HCT116 (cell line): ENCODE measurements around the gene HDAC2. TPM values are rescaled to one million over a fixed set of nuclear protein-coding genes. Genes with fewer than 3 reads are reported as not detected.

ENCODE experiments used
- ATAC-seq: fragments of 200-7000 bp; cut with Tn5 transposase; 2 replicates; pipeline ENCODE4 v1.9.1; 2020; ENCODE audit warnings: mild to moderate bottlenecking, moderate library complexity
- BruUV-seq: library from RNA; stranded (reverse); fragments of 400-500 nt; replicated peaks from 2 replicates; lab custom pipeline; 2021; lab: Mats Ljungman, UMichigan
- CTCF ChIA-PET: fragments of 300-600 bp; sonication (Branson Sonifier 250); formaldehyde crosslinking; loops from one replicate; lab custom pipeline; 2021; ENCODE audit warnings: antibody characterized with exemption; lab: Charles Lee
- POLR2A ChIA-PET: fragments of 300-600, 350-600 bp; sonication (Branson Sonifier 250); formaldehyde crosslinking; loops from one replicate; lab custom pipeline; 2021; ENCODE audit warnings: antibody characterized with exemption; lab: Charles Lee
- RAD21 ChIA-PET, 2 experiments: fragments of 300-600 bp; sonication (Branson Sonifier 250); formaldehyde crosslinking; loops; one replicate each; lab custom pipeline; 2023; ENCODE audit warnings: low total read pairs in 2 of 2; ENCODE audit not compliant: uncharacterized antibody in 2 of 2, unreplicated experiment in 2 of 2, low non-redundant PET in 1 of 2; lab: Charles Lee
- DNase-seq: peaks from one replicate; pipeline ENCODE4 v3.0.0-alpha.2; 2010; ENCODE audit warnings: low read depth, low spot score
- H2AFZ ChIP-seq: fragments of 200-600 bp; shearing (Covaris generic), sonication (generic); 2 replicates; pipeline ENCODE4 v1.6.1; 2017; ENCODE audit warnings: low read depth, mixed run types, mixed read lengths, antibody characterized with exemption, low read length; ENCODE audit not compliant: poor library complexity, severe bottlenecking
- H3K27ac ChIP-seq: 2 replicates; pipeline ENCODE4 v1.5.1; 2012; ENCODE audit warnings: low read depth, low read length
- H3K27me3 ChIP-seq: fragments of 200-600 bp; sonication (generic); 2 replicates; pipeline ENCODE4 v1.6.1; 2016; ENCODE audit warnings: mixed run types, low read length, mixed read lengths; ENCODE audit not compliant: insufficient read depth
- H3K36me3 ChIP-seq, 2 experiments: fragments of 200-500 bp in 1 of 2; fragments of 200-600 bp in 1 of 2; sonication (Bioruptor generic) in 1 of 2; sonication (generic) in 1 of 2; 2 replicates each; pipeline versions ENCODE4 v1.5.1 to v1.6.1; 2014 to 2016; ENCODE audit warnings: low read length in 2 of 2, inconsistent platforms in 1 of 2, mixed read lengths in 1 of 2, mixed run types in 1 of 2; ENCODE audit not compliant: insufficient read depth in 2 of 2, control insufficient read depth in 1 of 2
- H3K4me1 ChIP-seq, 2 experiments: fragments of 200-600 bp in 1 of 2; sonication (generic) in 1 of 2; 2 replicates each; pipeline versions ENCODE4 v1.5.1 to v1.6.1; 2012 to 2017; ENCODE audit warnings: low read length in 2 of 2, inconsistent platforms in 1 of 2, mild to moderate bottlenecking in 1 of 2, mixed read lengths in 1 of 2, mixed run types in 1 of 2, moderate library complexity in 1 of 2; ENCODE audit not compliant: insufficient read depth in 2 of 2, control insufficient read depth in 1 of 2
- H3K4me2 ChIP-seq: fragments of 200-600 bp; sonication (generic); 2 replicates; pipeline ENCODE4 v1.6.1; 2017; ENCODE audit warnings: mixed run types, low read length, mixed read lengths
- H3K4me3 ChIP-seq, 2 experiments: fragments of 200-600 bp in 1 of 2; sonication (generic) in 1 of 2; replicated peaks in 1 of 2; 2 replicates each; pipeline ENCODE4 v1.5.1; 2011 to 2016; ENCODE audit warnings: low read length in 2 of 2, control low read depth in 1 of 2, low read depth in 1 of 2, mild to moderate bottlenecking in 1 of 2, mixed read lengths in 1 of 2, mixed run types in 1 of 2
- H3K79me2 ChIP-seq: fragments of 200-600 bp; sonication (generic); 2 replicates; pipeline ENCODE4 v1.6.1; 2017; ENCODE audit warnings: mild to moderate bottlenecking, mixed run types, low read length, moderate library complexity, mixed read lengths; ENCODE audit not compliant: insufficient read depth
- H3K9ac ChIP-seq: fragments of 200-600 bp; sonication (generic); 2 replicates; pipeline ENCODE4 v1.6.1; 2016; ENCODE audit warnings: low read length, mixed read lengths
- H3K9me2 ChIP-seq: fragments of 200-600 bp; sonication (generic), shearing (Covaris generic); 2 replicates; pipeline ENCODE4 v1.6.1; 2017; ENCODE audit warnings: mixed run types, mild to moderate bottlenecking, moderate library complexity; ENCODE audit not compliant: insufficient read depth
- H3K9me3 ChIP-seq, 2 experiments: fragments of 200-500 bp in 1 of 2; fragments of 200-600 bp in 1 of 2; sonication (Bioruptor generic) in 1 of 2; sonication (generic) in 1 of 2; 2 replicates each; pipeline ENCODE4 v1.6.1; 2014 to 2017; ENCODE audit warnings: low read length in 2 of 2, mixed read lengths in 2 of 2, inconsistent platforms in 1 of 2, low read depth in 1 of 2, mild to moderate bottlenecking in 1 of 2, mixed run types in 1 of 2, moderate library complexity in 1 of 2; ENCODE audit not compliant: control insufficient read depth in 1 of 2, insufficient read depth in 1 of 2
- H4K20me1 ChIP-seq: fragments of 200-600 bp; sonication (generic), shearing (Covaris generic); 2 replicates; pipeline ENCODE4 v1.6.1; 2017; ENCODE audit warnings: mixed run types, mild to moderate bottlenecking, moderate library complexity; ENCODE audit not compliant: insufficient read depth
- CBX3 ChIP-seq: IDR thresholded peaks from 2 replicates; pipeline ENCODE4 v1.6.1; 2012; ENCODE audit warnings: low read depth
- CEBPB ChIP-seq: IDR thresholded peaks from 2 replicates; pipeline ENCODE4 v1.6.1; 2012; ENCODE audit warnings: low read depth
- EGR1 ChIP-seq: IDR thresholded peaks from 2 replicates; pipeline ENCODE4 v1.6.1; 2012; ENCODE audit warnings: low read depth
- ELF1 ChIP-seq: IDR thresholded peaks from 2 replicates; pipeline ENCODE4 v1.6.1; 2012; ENCODE audit warnings: low read depth, borderline replicate concordance
- EZH2 ChIP-seq: fragments of 200-600 bp; sonication (generic); IDR thresholded peaks from 2 replicates; pipeline ENCODE4 v1.6.1; 2017; ENCODE audit warnings: antibody characterized with exemption, mixed run types
- EZH2phosphoT487 ChIP-seq: fragments of 200-600 bp; IDR thresholded peaks from 2 replicates; pipeline ENCODE4 v1.6.1; 2018; ENCODE audit warnings: antibody characterized with exemption, borderline replicate concordance
- FOSL1 ChIP-seq: IDR thresholded peaks from 2 replicates; pipeline ENCODE4 v1.6.1; 2012; ENCODE audit warnings: low read depth
- JUND ChIP-seq: IDR thresholded peaks from 2 replicates; pipeline ENCODE4 v1.6.1; 2012
- POLR2AphosphoS5 ChIP-seq: IDR thresholded peaks from 2 replicates; pipeline ENCODE4 v1.6.1; 2011; ENCODE audit warnings: mild to moderate bottlenecking, low read depth, low read length, moderate library complexity
- RAD21 ChIP-seq: IDR thresholded peaks from 2 replicates; pipeline ENCODE4 v1.6.1; 2012; ENCODE audit warnings: low read depth, mild to moderate bottlenecking
- SIN3A ChIP-seq: IDR thresholded peaks from 2 replicates; pipeline ENCODE4 v1.6.1; 2012; ENCODE audit warnings: low read depth
- SP1 ChIP-seq: IDR thresholded peaks from 2 replicates; pipeline ENCODE4 v1.6.1; 2012; ENCODE audit warnings: low read depth
- TCF7L2 ChIP-seq: IDR thresholded peaks from 2 replicates; pipeline ENCODE4 v1.7.0; 2011; ENCODE audit warnings: borderline replicate concordance, inconsistent platforms; ENCODE audit not compliant: insufficient read depth, insufficient read length; ENCODE audit errors: extremely low read depth
- YY1 ChIP-seq: IDR thresholded peaks from 2 replicates; pipeline ENCODE4 v1.6.1; 2011; ENCODE audit warnings: low read length, low read depth, moderate library complexity, mild to moderate bottlenecking; ENCODE audit not compliant: insufficient replicate concordance; ENCODE audit errors: extremely low read depth
- ZNF274 ChIP-seq: fragments of 200-500 bp; sonication (Bioruptor generic); IDR thresholded peaks from 2 replicates; pipeline ENCODE4 v1.6.1; 2014; ENCODE audit warnings: mild to moderate bottlenecking, low read depth, low read length, inconsistent platforms
- intact Hi-C: fragments of 100-400 bp; cut with micrococcal nuclease; formaldehyde crosslinking; loops from 2 replicates; pipeline ENCODE4 v1.10.0; 2022
- total RNA-seq: library from RNA; stranded (reverse); gene quantifications from one replicate; pipeline ENCODE4 v1.2.1, GENCODE V29; 2021; ENCODE audit not compliant: unreplicated experiment
- TF ChIP-seq, protein P1 (sequence below): IDR thresholded peaks from 2 replicates; pipeline ENCODE4 v1.6.1; 2012

The HDAC2 gene
- total RNA-seq, 1 experiment from 2014 or later: 153 TPM

DNA sequence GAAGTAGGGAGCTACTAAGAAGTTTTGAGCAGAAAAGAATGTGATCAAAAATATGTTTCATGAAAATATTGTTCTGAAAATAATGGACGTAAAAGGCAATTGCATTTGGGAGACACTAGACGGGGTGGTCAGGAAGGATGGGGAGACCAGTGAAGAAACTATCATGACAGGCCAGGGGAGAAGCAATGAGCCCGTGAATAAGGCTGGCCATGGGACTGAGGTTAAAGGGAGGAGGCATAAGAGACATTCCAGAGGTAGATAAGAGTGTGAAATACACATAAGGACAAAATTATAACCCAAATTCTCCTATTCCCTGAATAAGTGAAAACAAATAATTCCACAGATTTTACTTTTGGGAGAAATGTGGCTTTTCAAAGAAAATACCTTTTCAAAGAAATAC, 62.1 kb downstream of the HDAC2 start:
- Histone ChIP-seq H3K9ac (no peak overlapping the region), H4K20me1 (no peaks in the 10 kb centered on the region), H3K9me2 (no peaks in the 10 kb centered on the region), H3K4me3 (no peak overlapping the region), H3K4me1 (no peaks in the 10 kb centered on the region), H3K27me3 (no peaks in the 10 kb centered on the region), H3K27ac (no peak overlapping the region), H3K79me2 (no peaks in the 10 kb centered on the region), H3K36me3 (no peaks in the 10 kb centered on the region), H2AFZ (peak overlapping the region; percentile 7), H3K4me2 (no peak overlapping the region), H3K9me3 (no peaks in the 10 kb centered on the region)
- ChIA-PET CTCF (interaction anchor here (1.0 to 2.5 kb wide), 4 partner anchors 12 to 1129 kb away, joined by 6 to 8 read pairs (median 6); no protein-coding TSS in a partner anchor), POLR2A (no interaction called here), RAD21 (no interaction called here)
- no peak for DNase-seq
- TF ChIP-seq FOSL1: no peak
- no peak for TF ChIP-seq ZNF274
- no peak for TF ChIP-seq CEBPB
- TF ChIP-seq TCF7L2: no peak
- TF ChIP-seq ELF1: no peak
- TF ChIP-seq EZH2: no peak
- no peak for TF ChIP-seq CBX3
- no peak for TF ChIP-seq POLR2AphosphoS5
- TF ChIP-seq EGR1: no peak
- TF ChIP-seq, protein P1, sequence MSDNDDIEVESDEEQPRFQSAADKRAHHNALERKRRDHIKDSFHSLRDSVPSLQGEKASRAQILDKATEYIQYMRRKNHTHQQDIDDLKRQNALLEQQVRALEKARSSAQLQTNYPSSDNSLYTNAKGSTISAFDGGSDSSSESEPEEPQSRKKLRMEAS: no peak
- no peak for TF ChIP-seq YY1
- TF ChIP-seq RAD21: no peak
- TF ChIP-seq SIN3A: no peak
- no peak for TF ChIP-seq SP1
- no peak for TF ChIP-seq EZH2phosphoT487
- no peak for TF ChIP-seq JUND
- no TSS peak for BruUV-seq
- ATAC-seq: no peak
- intact Hi-C loops: loop anchor here (1.0 to 5.0 kb wide), 3 partner anchors 1128 to 1726 kb away; no protein-coding TSS in a partner anchor
